Esophagus muscularis mucosa (tissue), 4 donors: Measurements from ENCODE around the gene NT5M. TPM values are rescaled to one million over a fixed set of nuclear protein-coding genes. Genes with fewer than 3 reads are reported as not detected.

Experiments
- DNase-seq: peaks from one replicate; pipeline ENCODE4 v3.0.0-alpha.2; 2017; ENCODE audit errors: extremely low spot score
- H3K27ac ChIP-seq, 4 donors: fragments of 200-600 bp; sonication (generic); replicated peaks in 1 of 4; 1 replicate in 3 of 4; 2 replicates in 1 of 4; pipeline ENCODE4 v1.5.1; 2016 to 2019; ENCODE audit warnings: mild to moderate bottlenecking in 1 of 4
- H3K27me3 ChIP-seq, 4 donors: fragments of 200-600 bp; sonication (generic); one replicate each; pipeline versions ENCODE4 v1.5.1 to v1.6.0; 2016 to 2019
- H3K36me3 ChIP-seq, 4 donors: fragments of 200-600 bp; sonication (generic); one replicate each; pipeline ENCODE4 v1.5.1; 2016 to 2019
- H3K4me1 ChIP-seq, 4 donors: fragments of 200-600 bp; sonication (generic); one replicate each; pipeline ENCODE4 v1.5.1; 2016 to 2019
- H3K4me3 ChIP-seq, 4 donors: fragments of 200-600 bp; sonication (generic); 1 replicate in 2 of 4; 2 replicates in 2 of 4; pipeline ENCODE4 v1.5.1; 2016 to 2019; ENCODE audit warnings: mild to moderate bottlenecking in 4 of 4, moderate library complexity in 1 of 4
- H3K9me3 ChIP-seq, 4 donors: fragments of 200-600 bp; sonication (generic); 1 replicate in 3 of 4; 2 replicates in 1 of 4; pipeline ENCODE4 v1.5.1; 2016 to 2019
- EP300 ChIP-seq: sonication (generic); formaldehyde crosslinking; IDR thresholded peaks from one replicate; pipeline ENCODE4 v1.6.1; 2017; ENCODE audit warnings: antibody characterized with exemption
- POLR2A ChIP-seq: fragments of 450-650 bp; IDR thresholded peaks from one replicate; pipeline ENCODE4 v1.6.1; 2017; ENCODE audit warnings: antibody characterized with exemption, moderate library complexity, mild to moderate bottlenecking, low read depth
- POLR2AphosphoS5 ChIP-seq, 2 donors: sonication (generic); formaldehyde crosslinking; IDR thresholded peaks; one replicate each; pipeline ENCODE4 v1.6.1; 2017; ENCODE audit warnings: antibody characterized with exemption in 2 of 2
- WGBS: methylation state at CpG from one replicate; pipeline ENCODE4 v1.1.5; 2018; 5-methylcytosine and 5-hydroxymethylcytosine counted together
- intact Hi-C: fragments of 100-400 bp; cut with DNase I; formaldehyde crosslinking; loops from one replicate; pipeline ENCODE4 v1.15.1; 2023
- total RNA-seq, 4 donors: library from RNA; depleted of rRNA; stranded (reverse); fragments of >200 nt; gene quantifications; one replicate each; pipeline versions ENCODE4 v1.1.0 to v1.2.1, GENCODE V29; 2016
- TF ChIP-seq, protein P1 (sequence below), 3 experiments: fragments of 200-600 bp in 2 of 3; fragments of 450-650 bp in 1 of 3; sonication (generic) in 2 of 3; IDR thresholded peaks; one replicate each; pipeline ENCODE4 v1.5.1; 2017 to 2019; ENCODE audit warnings: antibody characterized with exemption in 3 of 3, mild to moderate bottlenecking in 2 of 3, moderate library complexity in 1 of 3

The NT5M gene
- total RNA-seq, 4 donors from 2014 or later, result 4.3 to 11.5 (median 7.0) TPM

DNA sequence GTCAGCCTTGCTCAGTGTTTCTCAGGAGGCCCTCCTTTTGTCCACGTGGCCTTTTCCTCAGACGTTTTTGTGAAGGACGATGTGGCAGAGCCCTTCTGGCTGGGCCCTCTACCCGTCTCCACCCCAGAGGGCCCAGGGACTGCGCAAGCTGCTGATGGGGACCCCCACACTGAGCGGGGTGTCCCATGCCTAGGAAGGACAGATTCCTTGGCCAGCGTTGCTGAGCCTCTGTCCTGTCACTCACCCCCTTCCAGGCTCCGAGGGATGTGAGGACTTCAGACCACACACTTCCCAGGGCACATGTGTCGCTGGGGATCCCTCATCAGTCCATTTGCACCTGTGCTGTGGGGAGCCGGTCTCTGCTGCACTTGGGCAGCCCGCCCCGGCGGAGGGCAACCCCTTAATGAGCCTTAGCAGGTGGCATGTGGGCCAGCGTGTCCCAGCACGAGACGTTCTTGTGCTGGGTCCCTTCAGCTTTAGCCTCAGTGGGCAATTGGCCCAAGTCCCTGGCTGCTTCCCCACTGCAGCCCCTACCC, 48.3 kb downstream of the NT5M start:
- DNase-seq, result no peak
- Histone ChIP-seq H3K27me3 (peaks cover 0 to 47% (median 2%) of the 10 kb centered on the region in 4 donors), H3K4me1 (peaks cover 7 to 21% (median 14%) of the 10 kb centered on the region in 4 donors), H3K36me3 (peaks cover 0 to 14% (median 3%) of the 10 kb centered on the region in 4 donors), H3K9me3 (no peaks in the 10 kb centered on the region), H3K4me3 (no peak overlapping the region), H3K27ac (no peak overlapping the region)
- TF ChIP-seq POLR2AphosphoS5 (IDR thresholded peaks at IDR 0.05), result no peak
- TF ChIP-seq, protein P1, sequence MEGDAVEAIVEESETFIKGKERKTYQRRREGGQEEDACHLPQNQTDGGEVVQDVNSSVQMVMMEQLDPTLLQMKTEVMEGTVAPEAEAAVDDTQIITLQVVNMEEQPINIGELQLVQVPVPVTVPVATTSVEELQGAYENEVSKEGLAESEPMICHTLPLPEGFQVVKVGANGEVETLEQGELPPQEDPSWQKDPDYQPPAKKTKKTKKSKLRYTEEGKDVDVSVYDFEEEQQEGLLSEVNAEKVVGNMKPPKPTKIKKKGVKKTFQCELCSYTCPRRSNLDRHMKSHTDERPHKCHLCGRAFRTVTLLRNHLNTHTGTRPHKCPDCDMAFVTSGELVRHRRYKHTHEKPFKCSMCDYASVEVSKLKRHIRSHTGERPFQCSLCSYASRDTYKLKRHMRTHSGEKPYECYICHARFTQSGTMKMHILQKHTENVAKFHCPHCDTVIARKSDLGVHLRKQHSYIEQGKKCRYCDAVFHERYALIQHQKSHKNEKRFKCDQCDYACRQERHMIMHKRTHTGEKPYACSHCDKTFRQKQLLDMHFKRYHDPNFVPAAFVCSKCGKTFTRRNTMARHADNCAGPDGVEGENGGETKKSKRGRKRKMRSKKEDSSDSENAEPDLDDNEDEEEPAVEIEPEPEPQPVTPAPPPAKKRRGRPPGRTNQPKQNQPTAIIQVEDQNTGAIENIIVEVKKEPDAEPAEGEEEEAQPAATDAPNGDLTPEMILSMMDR (IDR thresholded peaks at IDR 0.05), result no peak
- TF ChIP-seq POLR2A, result no peak
- no peak for TF ChIP-seq EP300
- 74% methylated on average over 9 of the region's 16 CpGs for WGBS
- intact Hi-C loops, result loop anchor here (10.0 kb wide), 1 partner anchor 143 kb away; the partner anchor contains the start of gene RASD1

GRCh38 chr17:17351901-17352781, 49.0 kb downstream of the NT5M start:
- no peak overlapping the region for H3K27ac ChIP-seq
- no peak overlapping the region for H3K4me3 ChIP-seq
- H3K27me3 ChIP-seq, result peaks cover 0 to 47% (median 2%) of the 10 kb centered on the region in 4 donors
- peaks cover 0 to 7% (median under 1%) of the 10 kb centered on the region in 4 donors for H3K36me3 ChIP-seq
- intact Hi-C loops, result loop anchor here (10.0 kb wide), 1 partner anchor 143 kb away; the partner anchor contains the start of gene RASD1
- H3K9me3 ChIP-seq, result no peaks in the 10 kb centered on the region
- DNase-seq, result no peak
- 74% methylated on average over 19 of the region's 35 CpGs for WGBS
- TF ChIP-seq POLR2A (no peak), POLR2AphosphoS5 (IDR thresholded peaks at IDR 0.05) (no peak), EP300 (no peak)
- TF ChIP-seq, protein P1 (IDR thresholded peaks at IDR 0.05), result no peak
- peaks cover 7 to 21% (median 14%) of the 10 kb centered on the region in 4 donors for H3K4me1 ChIP-seq

- H3K9me3 ChIP-seq, result no peaks in the 10 kb centered on the region
- no peak for DNase-seq
- 94% methylated on average over 12 of the region's 14 CpGs for WGBS
- no peaks in the 10 kb centered on the region for H3K36me3 ChIP-seq
- intact Hi-C loops, result loop anchor here (10.0 kb wide), 1 partner anchor 142 kb away; the partner anchor contains the start of gene RASD1
- peaks cover 7 to 21% (median 14%) of the 10 kb centered on the region in 4 donors for H3K4me1 ChIP-seq
- no peak overlapping the region for H3K4me3 ChIP-seq
- TF ChIP-seq, protein P1 (IDR thresholded peaks at IDR 0.05), result no peak
- TF ChIP-seq EP300 (no peak), POLR2A (no peak), POLR2AphosphoS5 (IDR thresholded peaks at IDR 0.05) (no peak)
- no peak overlapping the region for H3K27ac ChIP-seq
- H3K27me3 ChIP-seq, result peaks cover 0 to 47% (median 2%) of the 10 kb centered on the region in 4 donors
Measured at GRCh38 chr17:17352836-17353624, 49.9 kb downstream of the NT5M start.

GRCh38 chr17:17353625-17354484, 50.7 kb downstream of the NT5M start:
- H3K27me3 ChIP-seq, result peaks cover 0 to 47% (median 2%) of the 10 kb centered on the region in 4 donors
- intact Hi-C loops, result loop anchor here (10.0 kb wide), 1 partner anchor 141 kb away; the partner anchor contains the start of gene RASD1
- no peaks in the 10 kb centered on the region for H3K9me3 ChIP-seq

More at GRCh38 chr17:17353625-17354484, 50.7 kb downstream of the NT5M start:
- Histone ChIP-seq H3K36me3 (no peaks in the 10 kb centered on the region), H3K4me3 (no peak overlapping the region), H3K27ac (no peak overlapping the region), H3K4me1 (peaks cover 7 to 21% (median 14%) of the 10 kb centered on the region in 4 donors)
- DNase-seq, result no peak
- 87% methylated on average over 15 of the region's 15 CpGs for WGBS
- no peak for TF ChIP-seq POLR2AphosphoS5 (IDR thresholded peaks at IDR 0.05)
- TF ChIP-seq, protein P1 (IDR thresholded peaks at IDR 0.05), result no peak
